HFFc6 (cell line): Measurements from ENCODE around the gene ZC3H8. TPM values are rescaled to one million over a fixed set of nuclear protein-coding genes. Genes with fewer than 3 reads are reported as not detected.

Experiments
- DNase-seq: peaks from one replicate; pipeline ENCODE4 v3.0.0-alpha.2; 2018
- H3K27ac Mint-ChIP-seq: 2 replicates; pipeline ENCODE4 v1.8.0; 2020; ENCODE audit warnings: mild to moderate bottlenecking, mixed read lengths
- H3K27me3 Mint-ChIP-seq: 2 replicates; pipeline ENCODE4 v1.8.0; 2021; ENCODE audit warnings: mild to moderate bottlenecking, moderate library complexity, mixed read lengths; ENCODE audit not compliant: insufficient read depth
- H3K36me3 Mint-ChIP-seq: 2 replicates; pipeline ENCODE4 v1.8.0; 2021; ENCODE audit warnings: low read depth, mixed read lengths
- H3K4me1 Mint-ChIP-seq: 2 replicates; pipeline ENCODE4 v1.8.0; 2020; ENCODE audit warnings: low read depth, mixed read lengths
- H3K4me3 Mint-ChIP-seq: 2 replicates; pipeline ENCODE4 v1.8.0; 2020; ENCODE audit warnings: mild to moderate bottlenecking, moderate library complexity, mixed read lengths
- H3K9me3 Mint-ChIP-seq: 2 replicates; pipeline ENCODE4 v1.8.0; 2020; ENCODE audit warnings: mild to moderate bottlenecking, mixed read lengths
- CTCF ChIP-seq: fragments of 200-600 bp; sonication (generic); IDR thresholded peaks from 2 replicates; pipeline ENCODE4 v1.5.0; 2021; ENCODE audit warnings: antibody characterized with exemption, mild to moderate bottlenecking
- total RNA-seq, 6 experiments: library from RNA; stranded (reverse); fragmentation: NEBNext Ultra II Directional; extraction: Animal tissue kit (Norgen Biotek cat#: 25700); gene quantifications; 2 replicates in 1 of 6; 3 replicates in 5 of 6; pipeline ENCODE4 v1.2.3, GENCODE V29; 2021

ZC3H8 gene
- total RNA-seq, 6 experiments from 2014 or later = 1.9 to 4.3 (median 3.4) TPM

- TF ChIP-seq CTCF = no peak
Measured at GRCh38 chr2:112170495-112170894, 84.3 kb downstream of the ZC3H8 start.

GRCh38 chr2:112168422-112169124 lies 86.3 kb downstream of the ZC3H8 start:
- Mint-ChIP-seq H3K27me3 (peaks cover 5% of the 10 kb centered on the region), H3K27ac (no peak overlapping the region), H3K4me3 (no peak overlapping the region), H3K36me3 (no peaks in the 10 kb centered on the region), H3K4me1 (peaks cover 9% of the 10 kb centered on the region), H3K9me3 (no peaks in the 10 kb centered on the region)
- no peak for TF ChIP-seq CTCF
- no peak for DNase-seq

More at GRCh38 chr2:112170495-112170894, 84.3 kb downstream of the ZC3H8 start:
- peaks cover 5% of the 10 kb centered on the region for H3K27me3 Mint-ChIP-seq
- H3K4me3 Mint-ChIP-seq = no peak overlapping the region
- H3K27ac Mint-ChIP-seq = no peak overlapping the region
- no peak for DNase-seq
- no peaks in the 10 kb centered on the region for H3K36me3 Mint-ChIP-seq
- H3K4me1 Mint-ChIP-seq = peaks cover 5% of the 10 kb centered on the region; the same call in 1 of the 2 replicates
- no peaks in the 10 kb centered on the region for H3K9me3 Mint-ChIP-seq

DNA sequence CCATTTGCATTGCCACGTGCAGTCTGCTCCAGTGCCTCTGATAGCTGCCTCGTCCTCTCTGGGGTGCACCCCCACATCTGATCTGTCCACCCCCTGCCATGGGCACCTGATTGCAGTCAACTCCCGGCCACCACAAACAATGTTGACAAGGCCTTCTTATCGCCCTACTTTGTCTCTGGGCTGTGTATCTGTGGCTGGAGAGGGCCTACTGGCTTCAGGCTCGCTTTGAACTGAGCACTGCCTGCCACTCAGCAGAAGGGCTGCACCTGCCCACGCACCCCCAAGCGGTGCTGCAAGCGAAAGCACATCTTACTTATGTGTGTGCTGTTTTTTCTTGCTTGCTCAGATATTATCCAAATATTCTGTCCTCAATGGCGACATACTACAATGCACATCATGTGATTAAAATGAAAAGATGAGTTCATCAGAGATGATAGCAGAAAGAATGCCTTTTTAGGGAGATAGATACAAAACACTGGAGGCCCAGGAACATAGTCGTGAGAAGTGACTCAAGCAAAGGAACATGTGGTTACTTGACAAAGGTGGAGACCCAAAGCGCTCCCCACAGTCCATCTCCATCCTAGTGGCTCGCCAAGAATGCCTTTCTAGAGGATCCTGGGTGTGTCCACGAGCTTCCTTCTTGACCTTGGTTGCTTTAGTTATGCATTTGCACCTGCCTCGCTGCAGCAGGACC lies 87.9 kb downstream of the ZC3H8 start:
- no peak for DNase-seq
- Mint-ChIP-seq H3K27ac (no peak overlapping the region), H3K36me3 (no peaks in the 10 kb centered on the region), H3K4me3 (no peak overlapping the region), H3K4me1 (peaks cover 11% of the 10 kb centered on the region), H3K27me3 (peaks cover 5% of the 10 kb centered on the region), H3K9me3 (no peaks in the 10 kb centered on the region)
- no peak for TF ChIP-seq CTCF

DNA sequence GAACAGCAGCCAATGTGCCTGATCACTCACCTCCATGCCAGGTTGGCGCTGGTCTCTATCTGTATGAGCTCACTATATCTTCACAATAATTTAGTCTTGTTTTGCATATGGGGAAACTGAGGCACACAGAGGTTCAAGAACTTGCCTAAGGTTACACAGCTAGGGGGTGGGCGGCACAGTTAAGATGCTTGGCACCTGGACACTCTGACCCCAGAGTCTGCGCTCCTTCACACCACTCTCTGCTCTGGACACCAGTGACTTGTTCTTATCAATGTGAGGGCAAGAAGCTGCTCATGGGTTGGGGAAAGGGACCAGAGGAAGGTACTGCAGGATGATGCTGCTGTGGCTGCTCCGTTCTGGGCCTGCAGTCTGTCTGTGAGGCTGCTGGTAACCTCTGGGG lies 89.5 kb downstream of the ZC3H8 start:
- no peak for DNase-seq

DNA sequence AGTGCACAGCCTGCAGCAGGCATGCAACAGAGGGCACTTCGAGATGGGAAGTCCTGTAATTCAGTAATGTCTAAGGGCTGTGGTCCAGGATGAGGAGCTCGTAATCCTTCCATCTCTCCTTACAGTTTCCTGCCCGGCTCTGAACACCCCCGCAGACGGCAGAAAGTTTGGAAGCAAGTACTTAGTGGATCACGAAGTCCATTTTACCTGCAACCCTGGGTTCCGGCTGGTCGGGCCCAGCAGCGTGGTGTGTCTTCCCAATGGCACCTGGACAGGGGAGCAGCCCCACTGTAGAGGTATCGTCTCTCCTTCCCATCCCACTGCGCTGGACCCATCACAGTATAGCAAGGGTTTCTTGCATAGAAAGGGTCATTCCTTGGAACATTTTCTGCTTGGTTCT lies 90.0 kb downstream of the ZC3H8 start:
- Mint-ChIP-seq H3K27me3 (peaks cover 3% of the 10 kb centered on the region; the same call in 1 of the 2 replicates), H3K36me3 (0 out of 2 replicates have a peak, but pooled peaks cover 3% of the 10 kb centered on the region), H3K9me3 (no peaks in the 10 kb centered on the region), H3K4me3 (no peak overlapping the region), H3K27ac (no peak overlapping the region), H3K4me1 (peaks cover 11% of the 10 kb centered on the region)
- DNase-seq = no peak
- no peak for TF ChIP-seq CTCF

More for the DNA sequence above, 89.5 kb downstream of the ZC3H8 start:
- Mint-ChIP-seq H3K27ac (no peak overlapping the region), H3K27me3 (peaks cover 3% of the 10 kb centered on the region; the same call in 1 of the 2 replicates), H3K4me3 (no peak overlapping the region), H3K9me3 (no peaks in the 10 kb centered on the region), H3K4me1 (peaks cover 11% of the 10 kb centered on the region), H3K36me3 (0 out of 2 replicates have a peak, but pooled peaks cover 2% of the 10 kb centered on the region)
- TF ChIP-seq CTCF = no peak
